NCI-H146 treated with DMSO at 0.1 percent for 48 hours (cell line): ENCODE measurements around the gene MRPL3.

Experiments used
- DNase-seq: peaks from one replicate; lab custom pipeline; 2025; ENCODE audit not compliant: unreplicated experiment; lab: John Stamatoyannopoulos, UW

Gene MRPL3

GRCh38 chr3:131502530-131503319, at the start of gene MRPL3:
TSS of gene MRPL3 (minus strand) at chr3:131502971. CDS start at chr3:131502821, 150 bp downstream.
- DNase-seq: peak; percentile 96

- no peak for DNase-seq
Observed at GRCh38 chr3:131551761-131552160, 49.0 kb upstream of the MRPL3 start.

GRCh38 chr3:131550562-131551465, 48.0 kb upstream of the MRPL3 start:
- no peak for DNase-seq

DNA sequence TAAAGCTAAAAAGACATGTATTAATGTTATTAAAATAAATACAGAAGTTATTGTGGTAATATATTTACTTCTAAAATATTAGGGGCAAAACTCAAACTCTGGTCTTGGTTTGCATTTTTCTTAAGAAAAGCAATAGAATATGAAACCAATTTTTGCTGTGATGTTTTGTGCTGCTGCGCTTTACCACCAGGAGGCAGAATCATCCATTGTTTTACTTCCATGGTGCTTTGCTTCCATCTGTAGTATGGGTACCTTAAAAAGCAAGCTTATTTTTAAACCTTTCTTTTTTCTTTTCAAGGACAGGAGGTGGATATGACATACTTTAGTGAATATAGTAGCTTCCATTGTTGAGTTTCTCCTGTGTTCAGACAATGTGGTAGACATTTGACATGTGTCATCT, 46.6 kb upstream of the MRPL3 start:
- no peak for DNase-seq

DNA sequence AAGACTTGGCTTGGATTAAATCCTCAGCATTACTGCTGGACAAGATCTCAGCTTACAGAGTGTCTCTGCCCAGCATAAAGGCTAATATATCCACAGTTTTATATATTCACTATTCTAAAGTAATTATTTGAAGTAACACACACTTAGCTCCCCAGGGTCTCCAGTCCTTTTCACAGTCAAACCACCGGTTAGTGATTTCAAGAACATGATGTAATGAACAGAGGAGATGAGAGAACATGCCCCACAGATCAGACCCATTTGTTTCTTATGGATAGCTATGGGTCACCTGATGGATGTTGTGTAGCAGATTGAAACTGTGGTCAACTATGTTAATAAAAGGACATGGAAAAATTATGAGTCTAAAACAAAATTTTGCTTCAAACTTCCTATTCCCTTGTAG, 44.8 kb upstream of the MRPL3 start:
- no peak for DNase-seq

- no peak for DNase-seq
Observed at GRCh38 chr3:131546441-131546840, 43.7 kb upstream of the MRPL3 start.

DNA sequence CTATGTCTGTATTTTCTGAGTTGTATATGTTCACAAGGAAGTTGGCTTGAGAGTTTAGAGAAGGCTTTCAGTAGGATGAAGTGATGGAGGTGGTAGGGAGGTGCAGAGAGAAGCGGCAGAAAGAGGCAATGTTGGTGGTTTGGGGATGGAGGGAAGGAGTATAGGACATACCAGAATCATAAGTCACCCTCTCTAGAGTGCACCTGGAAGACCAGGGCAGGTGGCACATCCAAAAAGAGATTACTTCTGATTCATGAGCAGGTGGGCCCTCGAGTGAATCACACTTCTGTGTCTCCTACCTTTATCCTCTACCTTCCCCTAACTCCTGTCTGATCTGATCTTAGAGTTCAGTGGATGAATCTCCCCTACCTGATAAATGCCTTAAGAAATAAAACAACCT, 41.8 kb upstream of the MRPL3 start:
- DNase-seq: no peak

DNA sequence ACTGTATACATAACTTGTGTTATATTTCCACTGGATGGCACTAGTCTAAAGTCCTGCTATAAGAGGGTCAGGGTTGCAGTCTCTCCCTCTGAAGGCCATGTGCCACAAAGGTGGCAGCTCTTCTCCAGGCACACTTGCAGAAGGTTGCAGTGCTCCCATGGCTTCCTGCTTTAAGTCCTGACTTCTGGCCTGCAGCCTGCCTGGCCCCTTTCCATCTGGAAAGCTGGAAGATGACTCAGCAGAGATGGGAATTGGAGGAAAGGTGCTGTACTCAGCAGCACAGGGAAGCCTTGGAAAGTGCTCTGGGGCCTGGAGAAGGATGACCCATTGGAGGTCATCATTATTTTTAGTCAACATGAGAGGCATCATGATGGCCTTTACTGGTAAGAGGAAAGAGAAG, 40.9 kb upstream of the MRPL3 start:
- no peak for DNase-seq

GRCh38 chr3:131541288-131541687, 38.5 kb upstream of the MRPL3 start:
- DNase-seq: no peak

DNA sequence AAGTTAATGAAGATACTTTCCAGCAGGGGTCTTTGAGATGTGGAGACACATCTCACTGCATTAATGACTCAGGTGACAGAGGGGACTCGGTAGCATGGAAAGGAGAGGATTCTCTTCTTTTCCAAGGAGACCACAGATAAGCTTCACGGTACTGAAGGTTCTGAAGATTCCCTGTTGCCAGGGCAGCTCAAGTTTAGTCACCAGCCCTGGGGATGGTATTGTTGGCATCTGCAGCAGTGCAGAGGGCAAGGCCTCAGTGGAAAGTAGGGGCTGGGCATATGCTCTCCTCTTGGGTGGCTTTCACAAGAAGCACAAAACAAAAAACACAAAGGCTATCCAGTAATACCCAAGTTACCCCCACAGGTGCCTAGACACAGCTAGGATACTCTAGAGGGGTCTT, 38.0 kb upstream of the MRPL3 start:
- no peak for DNase-seq

- DNase-seq: no peak
Observed at GRCh38 chr3:131540143-131540542, 37.4 kb upstream of the MRPL3 start.

GRCh38 chr3:131538968-131539367, 36.2 kb upstream of the MRPL3 start:
- DNase-seq: no peak

DNA sequence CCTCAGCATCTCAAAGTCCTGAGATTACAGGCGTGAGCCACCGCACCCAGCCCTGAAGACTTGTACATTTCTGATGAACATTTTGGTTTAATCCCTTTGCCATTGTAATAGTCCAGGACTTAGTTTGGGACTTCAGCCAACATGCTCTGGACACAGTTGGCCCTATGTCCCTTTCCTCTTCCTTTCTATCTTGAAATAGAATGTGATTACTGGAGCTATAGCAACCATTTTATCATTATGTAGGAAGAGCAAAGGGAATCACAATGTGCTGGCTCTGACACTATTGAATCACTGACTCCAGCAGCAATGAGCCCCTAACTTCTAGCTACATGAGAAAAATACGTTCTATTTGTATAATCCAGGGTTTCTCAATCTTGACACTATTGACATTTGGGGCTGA, 34.8 kb upstream of the MRPL3 start:
- DNase-seq: no peak

DNA sequence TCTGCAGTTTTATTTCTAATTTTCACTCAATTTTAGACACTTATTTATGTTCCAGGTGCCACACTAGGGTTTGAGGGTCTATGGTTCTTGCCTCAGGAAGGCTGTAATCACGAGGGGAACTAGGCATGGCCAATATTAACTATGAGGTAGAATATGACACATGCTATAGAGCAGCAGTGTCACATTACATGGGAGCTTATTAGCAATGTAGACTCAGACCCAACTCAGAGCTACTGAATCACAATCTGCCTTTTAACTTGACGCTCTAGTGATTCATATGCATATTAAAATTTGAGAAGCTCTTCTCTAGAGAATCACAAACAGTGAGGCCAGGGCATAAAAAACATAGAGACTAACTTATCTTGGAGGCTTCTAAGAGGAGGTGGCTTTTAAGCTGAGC, 32.8 kb upstream of the MRPL3 start:
- DNase-seq: no peak

GRCh38 chr3:131535131-131535530, 32.4 kb upstream of the MRPL3 start:
- no peak for DNase-seq

DNA sequence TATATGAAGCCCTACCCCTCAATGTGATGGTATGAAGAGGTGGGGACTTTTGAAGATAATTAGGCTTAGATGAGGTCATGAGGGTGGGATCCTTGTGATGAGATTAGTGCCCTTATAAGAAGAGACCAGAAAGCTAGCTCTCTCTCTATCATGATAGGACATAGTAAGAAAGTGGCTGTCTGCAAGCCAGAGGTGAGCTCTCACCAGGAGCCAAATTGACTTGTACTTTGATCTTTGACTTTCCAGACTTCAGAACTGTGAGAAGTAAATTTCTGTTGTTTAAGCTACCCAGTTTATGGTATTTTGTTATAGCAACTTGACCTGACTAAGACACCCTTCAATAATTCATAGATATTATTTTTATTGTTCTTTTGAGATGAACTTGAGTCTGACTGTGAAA, 29.9 kb upstream of the MRPL3 start:
- DNase-seq: no peak

DNA sequence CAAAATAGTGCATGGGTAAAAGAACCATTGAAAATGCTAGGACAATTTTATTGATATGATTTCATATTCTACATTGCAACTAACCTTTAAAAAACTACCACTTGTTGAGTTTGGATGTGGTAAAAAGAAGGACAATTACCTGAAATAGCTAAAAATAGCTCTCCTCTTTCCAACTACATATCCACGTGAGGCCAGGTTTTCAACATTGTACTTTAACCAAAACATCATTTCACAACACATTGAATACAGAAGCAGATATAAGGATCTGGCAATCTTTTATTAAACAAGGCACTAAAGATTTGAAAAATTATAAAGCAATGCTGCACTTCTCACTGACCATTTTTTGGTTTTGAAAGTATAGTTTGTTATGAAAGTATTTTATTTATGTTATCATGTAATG, 28.1 kb upstream of the MRPL3 start:
- no peak for DNase-seq

- DNase-seq: no peak
Observed at GRCh38 chr3:131530388-131530787, 27.6 kb upstream of the MRPL3 start.

GRCh38 chr3:131526801-131527347, 24.1 kb upstream of the MRPL3 start:
- no peak for DNase-seq

DNA sequence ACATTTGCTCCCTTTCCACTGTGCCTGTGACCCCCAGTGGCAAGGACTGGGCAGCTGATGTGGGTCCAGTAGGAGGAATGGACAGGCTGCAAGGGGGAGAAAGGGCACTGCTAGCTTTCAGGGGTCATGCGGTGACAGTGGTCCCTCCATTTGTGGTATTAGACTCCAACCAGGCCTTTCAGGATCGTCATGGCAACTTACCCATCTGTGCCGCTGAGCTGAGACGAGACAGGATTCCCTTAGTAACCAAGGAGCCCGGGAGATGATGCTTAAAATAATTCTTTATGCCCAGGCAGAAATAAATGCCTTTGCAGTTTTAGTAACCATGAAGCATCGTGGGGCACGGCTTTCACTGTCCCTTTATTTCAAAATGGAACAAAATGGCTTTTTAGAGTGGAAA, 15.9 kb upstream of the MRPL3 start:
- DNase-seq: no peak

GRCh38 chr3:131505421-131505820, 2.6 kb upstream of the MRPL3 start:
- no peak for DNase-seq

DNA sequence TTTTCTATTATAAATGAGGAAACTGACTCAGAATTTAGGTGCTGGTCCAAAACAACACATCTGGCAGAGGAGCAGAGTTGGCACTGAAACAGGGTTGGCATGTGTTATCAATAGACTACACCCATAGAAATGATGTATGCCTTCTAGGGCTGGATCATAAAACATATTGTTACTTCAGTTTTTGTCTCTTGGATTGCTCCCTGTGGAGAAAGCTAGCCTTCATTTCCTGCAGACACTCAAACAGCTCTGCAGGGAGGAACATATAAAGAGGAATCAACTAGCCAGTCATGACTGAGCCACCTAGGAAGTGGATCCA, 507 bp upstream of the MRPL3 start:
- peak; percentile 45 for DNase-seq
